HG03378 (cell line): ENCODE data around the gene CD44.

Experiments used
- ATAC-seq: cut with Tn5 transposase; IDR thresholded peaks from one replicate; pipeline ENCODE4 v1.9.1; 2021; ENCODE audit warnings: mild to moderate bottlenecking, moderate library complexity; ENCODE audit not compliant: unreplicated experiment

The CD44 gene

DNA sequence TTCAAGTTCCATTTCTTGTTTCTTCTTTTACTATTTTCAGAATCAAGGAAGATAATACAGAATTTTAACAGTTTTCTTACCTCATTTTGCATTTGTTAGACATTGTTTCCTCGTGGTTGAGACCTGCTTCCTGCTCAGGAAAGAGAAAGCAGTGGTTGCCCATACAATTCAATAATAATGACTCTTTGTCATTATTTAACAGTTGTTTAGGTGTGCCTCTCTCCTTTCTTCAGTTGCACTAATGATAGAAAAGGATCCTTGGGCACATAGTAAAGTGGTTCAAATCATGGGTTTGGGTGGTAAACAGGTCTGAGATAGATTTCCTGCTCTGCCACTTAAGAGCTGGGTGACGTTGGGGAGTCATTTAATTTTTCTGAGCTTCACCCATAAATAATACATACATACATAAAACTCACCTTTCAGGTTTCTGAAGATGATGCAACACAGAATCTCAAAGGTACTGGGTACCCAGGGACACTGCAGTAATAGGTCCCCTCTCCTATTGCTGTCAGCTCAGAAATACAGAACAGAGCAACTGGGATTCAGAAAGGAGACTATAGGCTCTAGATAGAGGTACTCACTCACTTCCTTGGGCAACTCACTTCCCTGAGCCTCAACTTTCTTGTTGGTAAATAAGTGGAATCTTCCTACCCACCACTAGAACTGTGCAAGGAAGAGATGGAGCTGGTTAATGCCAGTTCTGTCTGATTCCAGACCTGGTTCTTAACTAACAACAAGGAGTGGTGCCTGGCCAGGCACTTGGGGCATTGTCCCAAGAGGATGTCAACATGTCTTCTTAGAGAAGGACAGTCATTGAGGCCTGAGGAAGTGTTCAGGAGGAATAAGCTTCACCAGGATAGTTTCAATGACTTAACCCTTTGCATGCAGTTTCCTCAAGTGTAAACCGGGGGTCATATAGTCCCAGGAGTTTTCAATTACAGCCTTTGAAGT lies 34.9 kb downstream of the CD44 start:
- no peak for ATAC-seq

DNA sequence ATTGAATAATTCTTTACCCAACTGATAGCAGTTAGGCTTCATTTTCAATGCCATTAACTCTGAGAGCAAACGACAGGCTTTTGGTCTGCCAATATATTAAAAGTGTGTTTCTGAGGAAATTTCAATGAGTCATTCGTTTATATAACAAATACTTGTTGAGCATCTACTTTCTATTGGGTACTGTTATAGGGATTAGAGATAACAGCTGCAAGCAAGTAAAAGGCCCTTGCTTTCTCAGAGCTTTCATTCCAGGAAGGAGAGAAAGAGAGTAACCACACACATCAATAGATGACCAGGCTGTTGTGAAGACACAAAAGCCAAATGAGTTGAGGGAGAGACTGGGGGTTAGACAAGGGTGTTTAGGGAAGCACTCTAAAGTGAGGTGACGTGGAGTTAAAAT lies 35.7 kb downstream of the CD44 start:
- no peak for ATAC-seq

DNA sequence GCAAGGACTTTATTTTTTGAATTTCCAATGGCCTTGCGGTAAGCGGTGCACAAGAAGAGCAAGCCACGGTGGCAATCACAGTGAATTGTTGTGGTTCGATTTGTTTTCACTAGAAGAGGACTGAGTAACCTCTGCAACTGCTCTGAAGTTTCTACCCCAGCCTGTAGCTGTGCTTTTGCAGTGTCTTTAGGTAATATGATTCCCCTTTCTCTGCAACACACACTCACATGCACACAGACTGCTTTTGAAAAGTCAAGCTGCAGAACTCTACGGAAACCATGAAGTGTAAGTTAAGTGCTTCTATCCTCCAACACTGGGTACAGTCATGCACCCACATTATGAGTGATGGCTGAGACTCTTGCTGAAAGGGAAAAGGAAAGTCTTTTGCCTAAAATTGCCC lies 38.4 kb downstream of the CD44 start:
- ATAC-seq: no peak

DNA sequence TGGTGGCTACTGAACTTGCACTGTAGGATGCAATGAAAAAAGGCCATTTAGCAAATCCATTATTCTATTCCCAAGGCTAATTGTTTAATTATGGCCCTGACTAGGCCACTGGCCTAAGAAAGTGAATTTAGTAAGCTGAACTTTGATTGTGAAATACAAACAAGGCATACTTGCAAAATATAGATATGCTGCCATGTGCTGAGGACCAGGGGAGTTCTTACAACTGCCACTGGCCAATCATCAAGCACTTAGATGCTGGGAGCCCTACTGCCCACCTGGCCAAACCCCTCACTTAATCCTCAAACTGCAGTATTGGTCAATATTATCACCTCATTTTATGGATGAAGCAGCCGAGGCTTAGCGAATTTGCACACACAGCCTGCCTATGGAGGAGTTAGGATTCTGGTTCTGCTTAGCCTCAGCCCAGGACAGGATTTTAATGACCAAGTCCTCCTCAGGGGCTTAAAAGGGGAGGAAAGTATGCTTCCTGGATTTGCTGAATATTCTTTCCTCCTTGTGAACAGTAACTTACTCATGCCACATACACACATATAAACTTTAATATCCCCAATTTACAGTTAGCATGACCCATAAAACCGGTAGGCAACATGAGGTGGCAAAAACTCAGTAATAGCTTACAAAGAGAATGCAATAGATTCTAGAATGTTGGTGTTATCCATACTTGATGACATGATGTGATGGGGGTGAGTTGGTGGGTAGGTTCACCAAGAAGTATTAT lies 39.3 kb downstream of the CD44 start:
- ATAC-seq: no peak

DNA sequence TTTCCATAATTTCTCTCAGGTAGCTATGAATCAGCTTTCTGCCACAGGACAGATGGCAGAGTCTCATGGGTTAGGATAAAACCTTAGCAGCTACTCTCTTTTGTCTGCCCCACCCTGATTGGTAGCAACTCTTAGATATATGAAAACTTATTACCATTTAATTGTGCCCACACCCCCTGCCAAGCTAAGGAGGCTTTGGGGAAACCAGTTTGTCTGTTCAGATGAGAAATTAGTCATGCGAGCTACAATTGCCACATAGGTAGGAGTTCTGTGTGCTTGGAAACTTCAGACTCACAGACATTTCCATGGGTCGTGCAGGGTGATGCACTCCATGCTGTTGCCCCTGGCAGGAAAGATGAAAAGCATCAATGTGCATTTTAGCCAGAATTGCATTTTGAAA lies 39.9 kb downstream of the CD44 start:
- no peak for ATAC-seq

DNA sequence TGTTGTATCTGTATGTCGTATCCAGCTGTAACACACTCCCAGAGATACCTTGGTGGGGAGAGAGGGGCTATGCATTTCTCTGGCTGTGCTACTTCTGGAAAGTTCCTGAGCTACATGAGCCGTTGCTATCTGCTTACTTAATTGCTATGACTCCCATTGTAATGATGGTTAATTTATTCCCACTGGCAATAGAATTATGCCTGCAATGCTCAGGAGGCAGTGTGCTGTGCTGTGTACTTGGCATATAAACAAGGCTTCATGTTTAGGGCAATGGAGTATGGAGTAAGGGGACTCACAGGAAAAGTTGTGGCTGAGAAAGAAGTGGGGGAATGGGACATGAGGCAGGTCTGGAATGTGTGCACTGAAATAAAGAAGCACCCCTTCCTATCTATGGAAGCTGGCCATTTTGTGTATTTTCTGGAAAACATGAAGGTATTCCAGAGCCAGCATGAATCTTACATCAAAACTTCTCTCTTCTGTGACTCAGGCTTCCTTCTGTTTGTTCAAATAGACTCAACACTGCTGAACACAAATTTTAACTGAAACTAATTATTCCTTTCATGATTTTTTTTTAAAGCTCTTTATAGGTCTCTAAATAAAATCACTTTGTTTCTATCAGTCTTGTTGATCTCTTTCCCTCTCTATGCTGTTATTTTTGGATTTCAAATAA lies 40.6 kb downstream of the CD44 start:
- no peak for ATAC-seq

DNA sequence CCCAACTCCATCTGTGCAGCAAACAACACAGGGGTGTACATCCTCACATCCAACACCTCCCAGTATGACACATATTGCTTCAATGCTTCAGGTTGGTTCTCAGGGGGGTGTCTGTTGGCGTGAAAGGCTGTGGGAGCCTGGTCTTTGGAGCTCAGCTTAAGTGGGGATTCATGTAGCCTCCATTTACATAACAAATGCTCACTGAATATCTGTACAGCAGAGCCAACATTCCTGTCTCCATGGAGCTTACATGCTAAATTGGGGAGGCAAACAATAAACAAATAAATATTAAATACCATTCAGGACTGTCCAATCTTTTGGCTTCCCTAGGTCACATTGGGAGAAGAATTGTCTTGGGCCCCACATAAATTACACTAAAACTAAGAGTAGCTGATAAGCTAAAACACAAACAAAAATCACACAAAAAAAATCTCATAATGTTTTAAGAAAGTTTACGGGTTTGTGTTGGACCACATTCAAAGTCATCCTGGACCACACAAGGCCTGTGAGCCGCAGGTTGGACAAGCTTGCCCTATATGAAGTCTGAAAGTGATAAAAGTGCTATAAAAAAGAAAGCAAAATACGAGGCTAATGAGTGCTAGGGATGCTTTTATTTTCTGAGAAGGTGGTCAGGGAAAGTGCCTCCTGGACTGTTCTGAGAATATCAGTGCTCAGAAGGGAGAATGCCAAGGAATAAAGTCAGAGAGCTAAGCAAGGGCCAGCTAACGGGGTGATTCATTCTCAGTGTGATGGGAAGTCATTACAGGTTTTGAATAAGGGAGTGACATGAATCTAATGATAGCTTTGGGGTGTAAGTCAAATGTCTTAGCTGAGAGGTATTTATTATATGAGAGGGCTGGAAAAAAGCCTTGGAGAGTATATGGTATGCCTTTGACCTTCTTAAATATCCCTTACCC lies 41.6 kb downstream of the CD44 start:
- no peak for ATAC-seq

DNA sequence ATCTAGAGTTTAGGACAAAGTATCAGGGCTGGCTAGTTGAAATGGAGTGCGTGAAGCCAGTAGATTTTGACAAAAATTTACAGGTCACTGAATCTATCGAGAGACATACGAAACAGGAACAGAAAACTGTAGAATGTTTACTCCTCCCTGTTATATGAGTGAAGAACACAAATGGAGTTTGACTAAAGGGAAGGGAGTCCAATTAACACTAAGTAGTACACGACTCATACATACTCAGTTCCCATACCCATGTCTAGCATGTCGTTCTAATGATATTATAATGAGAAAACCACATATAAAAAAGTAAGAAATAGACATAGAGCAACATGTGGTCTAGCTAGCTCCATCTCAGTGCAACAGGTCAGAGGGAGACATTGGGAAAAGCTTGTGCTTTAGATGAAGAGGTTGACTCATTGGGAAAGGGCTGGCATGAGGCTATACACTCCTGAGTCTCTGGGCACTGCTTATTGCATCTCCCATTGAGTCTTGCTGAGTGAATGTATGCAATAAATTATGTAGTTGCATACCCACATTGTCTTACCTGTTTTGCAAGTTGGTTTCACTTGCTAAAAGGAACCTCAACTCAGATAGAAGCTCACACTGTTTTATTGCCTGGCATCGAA lies 43.5 kb downstream of the CD44 start:
- ATAC-seq: peak; percentile 75

DNA sequence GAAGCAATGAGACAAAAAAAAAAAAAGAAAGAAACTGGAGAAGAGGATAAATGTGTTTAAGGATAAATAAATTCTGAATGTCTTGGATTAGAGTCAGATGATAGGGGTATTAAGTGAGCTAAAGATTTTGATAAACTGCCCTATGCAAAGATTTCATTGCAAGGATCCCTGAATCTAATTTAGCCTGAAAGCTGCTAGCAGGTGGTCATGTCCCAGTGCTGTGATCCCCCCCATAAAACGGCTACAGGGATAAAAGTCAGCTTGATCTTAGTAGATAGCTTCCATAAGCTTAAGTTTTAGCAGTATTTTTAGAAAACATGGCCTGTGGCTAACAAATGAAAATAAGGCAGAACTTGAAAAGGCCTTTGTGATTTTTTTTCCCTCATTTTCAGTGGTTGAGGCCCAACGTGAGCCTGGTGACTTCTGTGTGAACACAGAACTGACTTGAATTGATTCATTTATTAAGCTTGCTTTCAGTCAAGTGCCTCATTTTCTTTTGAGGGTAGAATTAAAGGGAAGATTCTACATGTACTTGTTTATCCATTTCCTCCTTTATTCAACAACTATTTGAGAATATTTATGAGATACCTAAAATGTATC lies 44.5 kb downstream of the CD44 start:
- no peak for ATAC-seq

DNA sequence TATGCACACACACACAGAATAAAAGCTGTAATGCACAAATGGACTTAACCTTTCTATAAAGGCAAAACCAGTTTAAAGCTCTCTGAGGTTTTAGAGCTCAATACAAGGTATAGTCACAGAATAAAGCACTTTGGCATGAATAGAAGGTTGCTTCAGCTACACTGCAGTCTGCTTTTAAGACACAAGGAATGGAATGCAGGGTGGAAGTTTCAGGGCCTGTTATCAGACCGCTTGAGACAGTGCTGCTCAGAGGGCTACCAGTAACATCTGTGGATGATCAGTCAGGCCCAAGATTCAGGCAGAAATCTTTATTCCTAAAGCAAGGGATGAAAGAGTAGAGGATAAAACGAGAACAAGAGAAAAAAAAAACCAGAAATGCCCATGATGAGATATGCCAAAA lies 46.7 kb downstream of the CD44 start:
- ATAC-seq: no peak

DNA sequence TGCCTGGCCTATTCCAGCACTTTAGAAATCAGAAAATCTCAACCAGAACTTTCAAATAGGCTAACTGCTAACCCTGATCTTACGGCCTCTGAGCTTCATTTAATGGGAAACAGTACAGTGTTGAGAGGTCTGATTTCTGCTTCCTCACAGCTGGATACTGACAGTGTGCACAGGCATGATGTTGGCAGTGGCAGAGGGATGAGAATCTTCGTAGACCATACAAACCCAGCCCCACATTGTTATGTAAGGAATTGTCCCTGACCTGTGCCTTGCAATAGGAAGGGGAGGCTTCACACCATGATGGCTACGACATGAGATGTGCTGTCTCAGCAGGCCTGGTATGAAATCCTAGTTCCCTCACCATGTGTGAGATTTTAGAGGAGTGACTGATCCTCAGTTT lies 49.0 kb downstream of the CD44 start:
- no peak for ATAC-seq

DNA sequence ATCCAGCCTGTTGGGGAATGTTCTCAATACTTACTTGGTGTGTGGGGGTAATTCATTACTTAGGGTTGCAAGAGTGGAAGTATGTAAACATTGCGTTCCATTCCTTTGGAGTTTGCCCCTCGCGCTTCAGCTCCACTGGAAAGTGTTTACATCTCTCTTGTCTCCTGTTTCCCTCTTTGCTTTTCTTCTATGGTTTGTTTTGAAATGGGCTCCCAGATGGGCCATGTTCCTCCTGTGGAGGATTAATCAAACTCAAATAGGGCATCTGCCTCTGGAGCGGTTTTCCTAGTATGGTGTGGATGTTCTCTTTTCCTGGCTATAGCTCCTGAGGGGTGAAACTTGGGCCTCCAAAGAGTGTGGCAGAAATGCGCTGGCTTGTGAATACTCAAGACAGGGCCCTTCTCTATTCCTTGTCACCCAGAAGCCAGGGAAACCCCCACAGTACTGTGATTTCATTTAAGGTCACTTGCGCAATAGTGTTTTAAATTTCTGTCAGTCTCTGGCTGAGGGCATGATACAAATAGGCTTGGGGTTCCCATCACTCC lies 51.9 kb downstream of the CD44 start:
- no peak for ATAC-seq

DNA sequence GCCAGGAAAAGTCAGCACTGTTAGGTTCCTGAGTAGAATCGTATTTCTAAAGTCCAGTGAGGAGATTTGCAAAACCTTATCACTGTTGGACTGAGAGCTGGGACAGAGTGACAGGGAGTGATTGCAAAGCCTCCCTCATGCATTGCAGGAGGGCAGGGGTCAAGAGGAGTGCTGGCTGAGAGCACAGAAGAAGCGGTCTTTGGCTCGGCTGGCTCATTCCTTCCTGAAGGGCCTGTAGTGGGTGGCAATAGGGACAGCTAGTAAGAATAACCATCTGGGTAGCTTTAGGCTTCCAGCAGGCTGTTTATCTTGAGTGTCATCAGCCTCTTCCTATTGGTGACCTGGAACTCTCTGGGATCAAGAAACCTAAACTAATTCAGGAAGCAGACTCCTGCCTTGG lies 53.4 kb downstream of the CD44 start:
- no peak for ATAC-seq

DNA sequence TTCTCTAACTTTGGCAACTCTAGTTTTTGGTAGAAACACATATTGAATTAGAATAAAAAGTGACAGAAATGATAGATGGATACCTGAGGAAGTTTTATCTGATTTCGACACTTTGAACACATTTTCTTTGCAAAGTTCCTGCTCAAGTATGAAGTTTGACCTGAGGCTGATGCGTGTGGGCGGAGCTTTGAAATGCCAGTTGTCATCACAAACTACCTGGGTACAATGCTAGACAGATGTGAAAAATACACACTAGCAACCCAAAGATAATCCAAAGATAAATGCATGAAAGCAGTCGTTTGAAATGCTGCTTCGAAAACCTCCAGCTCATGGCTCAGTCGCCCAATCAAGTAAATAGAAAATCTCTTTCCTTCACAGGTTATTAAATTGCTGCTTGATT lies 54.8 kb downstream of the CD44 start:
- no peak for ATAC-seq

DNA sequence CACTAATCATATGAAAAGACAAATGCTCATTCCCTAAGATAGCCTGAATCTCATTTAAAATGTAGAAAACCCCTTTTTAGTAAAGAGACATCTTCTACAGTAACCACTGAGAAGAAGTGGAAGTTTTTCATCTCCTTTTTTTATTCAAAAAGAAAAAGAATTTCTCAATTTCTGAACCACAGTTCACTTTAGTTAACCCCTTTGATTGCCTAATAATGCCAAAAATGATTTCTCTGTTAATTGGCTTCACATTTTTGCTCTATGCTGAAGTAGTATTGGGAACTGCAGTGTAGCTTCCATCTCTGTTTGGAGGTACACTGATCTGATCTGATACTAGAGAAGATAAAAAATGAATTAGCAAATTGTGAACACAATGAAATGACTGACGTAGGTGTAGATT lies 58.3 kb downstream of the CD44 start:
- ATAC-seq: no peak

DNA sequence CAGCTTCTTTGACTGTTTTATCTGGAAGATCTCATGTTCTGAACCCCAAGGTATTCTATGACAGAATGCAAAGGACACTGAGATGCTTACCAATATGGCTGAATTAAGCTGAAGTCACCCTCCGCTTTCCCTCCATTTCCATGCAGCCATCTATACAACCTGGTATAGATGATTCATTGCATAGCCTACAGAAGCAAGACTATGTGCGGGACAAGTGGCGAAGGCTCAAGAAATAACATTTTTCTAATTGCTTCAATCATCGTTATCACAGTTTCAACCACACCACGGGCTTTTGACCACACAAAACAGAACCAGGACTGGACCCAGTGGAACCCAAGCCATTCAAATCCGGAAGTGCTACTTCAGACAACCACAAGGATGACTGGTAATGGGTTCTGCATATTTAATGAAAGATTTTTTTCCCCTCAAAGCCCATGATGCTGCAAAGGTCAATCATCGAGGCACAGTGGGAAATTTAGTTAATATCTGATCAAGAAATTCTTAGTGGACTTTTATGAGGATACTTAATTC lies 61.9 kb downstream of the CD44 start:
- ATAC-seq: no peak

DNA sequence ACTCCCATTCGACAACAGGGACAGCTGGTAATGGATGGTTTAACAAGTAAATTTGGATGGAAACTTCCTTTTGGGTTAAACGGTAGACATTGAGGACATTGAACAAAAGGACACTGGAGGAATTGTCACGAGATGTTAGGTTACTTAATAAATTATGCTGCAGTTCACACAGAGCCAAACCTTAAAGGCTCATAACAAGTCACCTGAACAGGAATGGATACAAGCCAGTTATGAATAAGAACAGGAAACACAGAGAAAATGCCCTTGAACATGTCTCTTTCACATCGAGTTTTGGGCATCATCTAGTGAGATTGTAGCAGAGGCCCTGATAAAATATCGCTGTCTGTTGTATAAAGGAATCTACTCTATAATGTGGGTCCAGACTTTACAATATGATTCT lies 65.6 kb downstream of the CD44 start:
- ATAC-seq: no peak

DNA sequence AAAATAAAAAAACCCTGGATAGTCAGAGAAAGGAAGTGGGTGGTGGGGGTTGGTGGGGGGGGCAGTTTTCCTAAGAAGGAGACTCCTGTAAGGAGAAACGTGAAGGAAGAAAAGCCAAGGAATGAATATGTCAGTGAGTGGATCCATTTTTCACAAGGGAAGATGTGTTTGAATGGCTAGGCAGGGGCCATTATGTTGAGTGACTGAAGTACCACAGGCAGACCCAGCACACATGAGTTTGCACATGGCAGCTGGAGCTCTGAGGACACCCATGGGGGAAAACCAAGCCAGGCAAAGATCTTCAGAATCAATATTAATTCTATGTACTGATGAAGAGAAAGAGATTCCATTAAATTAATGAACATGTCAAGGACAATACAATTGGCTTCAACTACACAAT lies 67.6 kb downstream of the CD44 start:
- no peak for ATAC-seq
